Uterus (tissue), 4 donors: ENCODE measurements around the gene SFXN1. TPM values are rescaled to one million over a fixed set of nuclear protein-coding genes. Genes with fewer than 3 reads are reported as not detected.

Source experiments
- DNase-seq, 2 donors: peaks; one replicate each; pipeline ENCODE4 v3.0.0-alpha.2; 2019 to 2020
- H3K27ac ChIP-seq, 2 donors: fragments of 200-600 bp; sonication (generic); 1 replicate in 1 of 2; 2 replicates in 1 of 2; pipeline ENCODE4 v1.5.1; 2016 to 2018
- H3K27me3 ChIP-seq, 2 donors: fragments of 200-600 bp; sonication (generic); one replicate each; pipeline ENCODE4 v1.5.1; 2018 to 2019; ENCODE audit warnings: control low read depth in 1 of 2
- H3K36me3 ChIP-seq, 2 donors: fragments of 200-600 bp; sonication (generic); one replicate each; pipeline ENCODE4 v1.5.1; 2019; ENCODE audit warnings: control low read depth in 1 of 2
- H3K4me1 ChIP-seq, 2 donors: fragments of 200-600 bp; sonication (generic); one replicate each; pipeline ENCODE4 v1.5.1; 2018 to 2019; ENCODE audit warnings: control low read depth in 1 of 2
- H3K4me3 ChIP-seq, 2 donors: fragments of 200-600 bp; sonication (generic); 1 replicate in 1 of 2; 2 replicates in 1 of 2; pipeline ENCODE4 v1.5.1; 2018 to 2019; ENCODE audit warnings: mild to moderate bottlenecking in 1 of 2
- H3K9me3 ChIP-seq, 2 donors: fragments of 200-600 bp; sonication (generic); one replicate each; pipeline ENCODE4 v1.5.1; 2019; ENCODE audit warnings: control low read depth in 1 of 2
- CTCF ChIP-seq, 4 experiments: fragments of 200-600 bp in 2 of 4; fragments of 450-650 bp in 2 of 4; sonication (generic) in 2 of 4; IDR thresholded peaks; one replicate each; pipeline ENCODE4 v1.5.1; 2016 to 2019; ENCODE audit warnings: antibody characterized with exemption in 4 of 4, mild to moderate bottlenecking in 2 of 4, moderate library complexity in 1 of 4
- POLR2A ChIP-seq, 2 donors: fragments of 450-650 bp; IDR thresholded peaks; one replicate each; pipeline ENCODE4 v1.6.1; 2016; ENCODE audit warnings: antibody characterized with exemption in 2 of 2, mild to moderate bottlenecking in 1 of 2, moderate library complexity in 1 of 2
- intact Hi-C: fragments of 100-400 bp; cut with DNase I; formaldehyde crosslinking; loops from one replicate; pipeline ENCODE4 v1.15.1; 2023; ENCODE audit warnings: low total_unique reads
- total RNA-seq, 4 donors: library from RNA; depleted of rRNA in 3 of 4; stranded (reverse); fragments of >200 nt in 3 of 4; gene quantifications; one replicate each; pipeline versions ENCODE4 v1.1.0 to v1.2.4, GENCODE V29; 2014 to 2023
- donor health status: DM: yes; HTN: yes; CAD: no.

Gene SFXN1
- total RNA-seq, 4 donors from 2014 or later = 4.9 to 63.5 (median 42.3) TPM

DNA sequence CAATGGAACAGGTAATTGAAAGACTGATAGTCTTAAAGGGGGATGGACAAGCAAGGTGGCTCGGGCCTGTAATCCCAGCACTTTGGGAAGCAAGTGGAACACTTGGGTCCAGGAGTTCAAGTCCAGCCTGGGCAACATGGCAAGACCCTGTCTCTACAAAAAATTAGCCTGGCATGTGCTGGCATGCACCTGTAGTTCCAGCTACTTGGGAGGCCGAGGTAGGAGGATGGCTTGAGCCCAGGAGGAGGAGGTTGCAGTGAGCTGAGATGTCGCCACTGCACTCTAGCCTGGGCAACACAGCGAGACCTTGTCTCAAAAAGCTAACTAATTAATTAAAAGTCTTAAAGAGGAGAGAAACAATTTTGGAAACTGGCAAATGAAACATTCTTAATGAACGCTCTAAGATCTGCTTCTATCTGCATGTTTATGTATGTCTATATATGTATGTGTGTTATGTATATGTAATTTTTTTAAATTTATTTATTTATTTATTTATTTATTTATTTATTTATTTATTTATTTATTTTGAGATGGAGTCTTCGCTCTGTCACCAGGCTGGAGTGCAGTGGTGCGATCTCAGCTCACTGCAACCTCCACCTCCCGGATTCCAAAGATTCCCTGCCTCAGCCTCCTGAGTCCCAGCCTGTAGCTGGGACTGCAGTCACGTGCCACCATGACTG lies 80.6 kb downstream of the SFXN1 start:
- intact Hi-C loops = no loop called here
- H3K4me1 ChIP-seq = no peaks in the 10 kb centered on the region
- H3K9me3 ChIP-seq = no peaks in the 10 kb centered on the region
- no peaks in the 10 kb centered on the region for H3K27me3 ChIP-seq
- H3K36me3 ChIP-seq = no peaks in the 10 kb centered on the region
- no peak for DNase-seq
- no peak overlapping the region for H3K27ac ChIP-seq
- TF ChIP-seq CTCF (IDR thresholded peaks at IDR 0.05) = no peak
- TF ChIP-seq POLR2A (IDR thresholded peaks at IDR 0.05) = no peak
- H3K4me3 ChIP-seq = no peak overlapping the region

GRCh38 chr5:175560011-175560410 lies 81.7 kb downstream of the SFXN1 start:
- Histone ChIP-seq H3K4me3 (no peak overlapping the region), H3K4me1 (no peaks in the 10 kb centered on the region), H3K9me3 (no peaks in the 10 kb centered on the region), H3K27ac (no peak overlapping the region), H3K36me3 (no peaks in the 10 kb centered on the region), H3K27me3 (no peaks in the 10 kb centered on the region)
- TF ChIP-seq CTCF (IDR thresholded peaks at IDR 0.05) = no peak
- no peak for TF ChIP-seq POLR2A (IDR thresholded peaks at IDR 0.05)
- no peak for DNase-seq
- intact Hi-C loops = no loop called here

- H3K36me3 ChIP-seq = no peaks in the 10 kb centered on the region
- TF ChIP-seq CTCF (IDR thresholded peaks at IDR 0.05) (no peak), POLR2A (IDR thresholded peaks at IDR 0.05) (no peak)
- intact Hi-C loops = no loop called here
- H3K4me1 ChIP-seq = no peaks in the 10 kb centered on the region
- H3K27ac ChIP-seq = no peak overlapping the region
- no peak for DNase-seq
- no peaks in the 10 kb centered on the region for H3K27me3 ChIP-seq
- H3K4me3 ChIP-seq = no peak overlapping the region
- H3K9me3 ChIP-seq = no peaks in the 10 kb centered on the region
These were observed 82.7 kb downstream of the SFXN1 start for GRCh38 chr5:175561085-175561484.

- no peak for DNase-seq
- TF ChIP-seq CTCF (IDR thresholded peaks at IDR 0.05) (no peak), POLR2A (IDR thresholded peaks at IDR 0.05) (no peak)
- Histone ChIP-seq H3K4me1 (no peaks in the 10 kb centered on the region), H3K27me3 (no peaks in the 10 kb centered on the region), H3K27ac (no peak overlapping the region), H3K4me3 (no peak overlapping the region), H3K36me3 (no peaks in the 10 kb centered on the region), H3K9me3 (no peaks in the 10 kb centered on the region)
- intact Hi-C loops = no loop called here
These were observed 86.4 kb downstream of the SFXN1 start for GRCh38 chr5:175564716-175565115.

GRCh38 chr5:175566697-175567096 lies 88.3 kb downstream of the SFXN1 start:
- Histone ChIP-seq H3K27me3 (no peaks in the 10 kb centered on the region), H3K4me3 (no peak overlapping the region), H3K9me3 (no peaks in the 10 kb centered on the region), H3K4me1 (no peaks in the 10 kb centered on the region), H3K27ac (no peak overlapping the region), H3K36me3 (no peaks in the 10 kb centered on the region)
- DNase-seq = no peak
- intact Hi-C loops = no loop called here
- no peak for TF ChIP-seq POLR2A (IDR thresholded peaks at IDR 0.05)
- TF ChIP-seq CTCF (IDR thresholded peaks at IDR 0.05) = no peak
